Activated CD4-positive, alpha-beta T cell treated with anti-CD3 and anti-CD28 coated beads, Interleukin-2, amount 10 ng/mL, durations not matched to agents 24 days and 14 days (primary cell): Measurements from ENCODE around the gene C16orf96. TPM values are rescaled to one million over a fixed set of nuclear protein-coding genes. Genes with fewer than 3 reads are reported as not detected.

Experiments used
- total RNA-seq: library from RNA; stranded (reverse); gene quantifications from 2 replicates; pipeline ENCODE4 v1.2.3, GENCODE V29; 2022

The C16orf96 gene
- total RNA-seq, 1 donor from 2014 or later: not detected

Other genes starting within 250 kb of the C16orf96 start
- gene GLIS2, start 240.3 kb upstream of the C16orf96 start, total RNA-seq: 1.0 and 1.4 TPM in 2 replicates
- 93.5 and 104 TPM in 2 replicates for gene PAM16, start 205.0 kb upstream of the C16orf96 start, total RNA-seq
- gene VASN, start 184.5 kb upstream of the C16orf96 start, total RNA-seq: 0.16 TPM in 1 of 2 replicates, not detected in the other
- 86.3 and 93.3 TPM in 2 replicates for gene CORO7, start 139.7 kb upstream of the C16orf96 start, total RNA-seq
- gene DNAJA3, start 130.5 kb upstream of the C16orf96 start, total RNA-seq: 106 and 108 TPM in 2 replicates
- gene NMRAL1, start 81.7 kb upstream of the C16orf96 start, total RNA-seq: 32.2 and 34.5 TPM in 2 replicates
- 64.3 and 70.0 TPM in 2 replicates for gene HMOX2, start 79.9 kb upstream of the C16orf96 start, total RNA-seq
- gene CDIP1, start 17.6 kb upstream of the C16orf96 start, total RNA-seq: 49.4 and 55.2 TPM in 2 replicates
- gene UBALD1, start 58.5 kb downstream of the C16orf96 start, total RNA-seq: 17.2 and 20.5 TPM in 2 replicates
- 103 and 108 TPM in 2 replicates for gene MGRN1, start 68.5 kb downstream of the C16orf96 start, total RNA-seq
- 35.4 and 36.1 TPM in 2 replicates for gene NUDT16L1, start 137.2 kb downstream of the C16orf96 start, total RNA-seq
- 21.8 and 22.3 TPM in 2 replicates for gene ANKS3, start 177.9 kb downstream of the C16orf96 start, total RNA-seq
- not detected in 2 replicates for gene DNAAF8, start 178.2 kb downstream of the C16orf96 start, total RNA-seq
- 15.0 and 16.1 TPM in 2 replicates for gene ZNF500, start 210.8 kb downstream of the C16orf96 start, total RNA-seq
- gene SEPTIN12, start 232.0 kb downstream of the C16orf96 start, total RNA-seq: not detected in 2 replicates
- gene SMIM22, start 239.0 kb downstream of the C16orf96 start, total RNA-seq: not detected in 2 replicates
- gene ROGDI, start 246.3 kb downstream of the C16orf96 start, total RNA-seq: 3.8 and 4.4 TPM in 2 replicates